IMR-90 (cell line): ENCODE results near the gene RIMBP2. TPM values are rescaled to one million over a fixed set of nuclear protein-coding genes. Genes with fewer than 3 reads are reported as not detected.

Experiments used
- ATAC-seq: fragments of 200-7000 bp; cut with Tn5 transposase; 2 replicates; pipeline ENCODE4 v1.9.1; 2020; ENCODE audit warnings: low read depth, mild to moderate bottlenecking, moderate library complexity
- BruUV-seq: library from RNA; stranded (reverse); fragments of 400-500 nt; replicated peaks from 2 replicates; lab custom pipeline; 2021; lab: Mats Ljungman, UMichigan
- CTCF ChIA-PET: fragments of 300-600 bp; formaldehyde crosslinking; extraction: SDS; loops from one replicate; lab custom pipeline; 2021; ENCODE audit warnings: antibody characterized with exemption; lab: Yijun Ruan, JAX
- POLR2A ChIA-PET: fragments of 300-600 bp; sonication (Branson Sonifier 250); formaldehyde crosslinking; loops from one replicate; lab custom pipeline; 2022; ENCODE audit warnings: antibody characterized with exemption; ENCODE audit not compliant: unreplicated experiment; lab: Charles Lee
- DNase-seq: peaks from one replicate; pipeline ENCODE4 v3.0.0; 2013
- H2AFZ ChIP-seq: replicated peaks from 2 replicates; pipeline ENCODE3; 2013; ENCODE audit warnings: low read length, mild to moderate bottlenecking; ENCODE audit not compliant: poor library complexity
- H2AK5ac ChIP-seq: 2 replicates; pipeline ENCODE4 v1.6.1; 2013; ENCODE audit warnings: low read depth, low read length, inconsistent platforms
- H2AK9ac ChIP-seq: replicated peaks from 2 replicates; pipeline ENCODE3; 2013; ENCODE audit warnings: mild to moderate bottlenecking, low read depth, low read length, moderate library complexity; ENCODE audit not compliant: poor library complexity
- H2BK120ac ChIP-seq: 2 replicates; pipeline ENCODE4 v1.6.1; 2013; ENCODE audit warnings: low read depth, low read length, inconsistent platforms
- H2BK15ac ChIP-seq: 3 replicates; pipeline ENCODE4 v1.6.1; 2013; ENCODE audit warnings: low read depth, low read length, inconsistent platforms
- H2BK20ac ChIP-seq: 2 replicates; pipeline ENCODE4 v1.6.1; 2013; ENCODE audit warnings: low read depth, mild to moderate bottlenecking, inconsistent platforms, low read length, moderate library complexity
- H2BK5ac ChIP-seq: 2 replicates; pipeline ENCODE4 v1.6.1; 2013; ENCODE audit warnings: mild to moderate bottlenecking, low read depth, low read length, inconsistent platforms; ENCODE audit not compliant: poor library complexity, severe bottlenecking
- H3K14ac ChIP-seq: replicated peaks from 2 replicates; pipeline ENCODE4 v1.6.1; 2013; ENCODE audit warnings: low read depth, low read length, inconsistent platforms
- H3K18ac ChIP-seq: 2 replicates; pipeline ENCODE4 v1.6.1; 2013; ENCODE audit warnings: low read depth, low read length, control low read depth
- H3K23ac ChIP-seq: 2 replicates; pipeline ENCODE4 v1.6.1; 2013; ENCODE audit warnings: low read depth, low read length, inconsistent platforms
- H3K27ac ChIP-seq: 2 replicates; pipeline ENCODE4 v1.5.1; 2013; ENCODE audit warnings: mild to moderate bottlenecking, control low read depth, low read length; ENCODE audit not compliant: insufficient read depth
- H3K27me3 ChIP-seq: 2 replicates; pipeline ENCODE4 v1.6.1; 2013; ENCODE audit warnings: low read length; ENCODE audit not compliant: control insufficient read depth, insufficient read depth
- H3K36me3 ChIP-seq: 2 replicates; pipeline ENCODE4 v1.6.1; 2013; ENCODE audit warnings: low read length, mixed read lengths; ENCODE audit not compliant: control insufficient read depth, insufficient read depth
- H3K4ac ChIP-seq: 2 replicates; pipeline ENCODE4 v1.6.1; 2013; ENCODE audit warnings: low read depth, low read length, inconsistent platforms
- H3K4me1 ChIP-seq: 2 replicates; pipeline ENCODE4 v1.6.1; 2013; ENCODE audit warnings: low read length, mixed read lengths; ENCODE audit not compliant: control insufficient read depth, insufficient read depth
- H3K4me2 ChIP-seq: 2 replicates; pipeline ENCODE4 v1.6.1; 2013; ENCODE audit warnings: low read depth, mild to moderate bottlenecking, control low read depth, low read length, moderate library complexity
- H3K4me3 ChIP-seq: 2 replicates; pipeline ENCODE4 v1.5.1; 2013; ENCODE audit warnings: low read depth, mild to moderate bottlenecking, control low read depth, low read length, moderate library complexity; ENCODE audit not compliant: insufficient read depth
- H3K56ac ChIP-seq: 2 replicates; pipeline ENCODE4 v1.6.1; 2013; ENCODE audit warnings: low read length, inconsistent platforms; ENCODE audit not compliant: insufficient read depth; ENCODE audit errors: extremely low read depth
- H3K79me1 ChIP-seq, 2 experiments: 2 replicates each; pipeline ENCODE4 v1.6.1; 2013; ENCODE audit warnings: low read length in 2 of 2, inconsistent platforms in 1 of 2, low read depth in 1 of 2
- H3K9ac ChIP-seq: 2 replicates; pipeline ENCODE4 v1.6.1; 2013; ENCODE audit warnings: low read depth, low read length, control low read depth
- H3K9me1 ChIP-seq: 2 replicates; pipeline ENCODE4 v1.6.1; 2013; ENCODE audit warnings: low read length, inconsistent platforms; ENCODE audit not compliant: insufficient read depth
- H3K9me3 ChIP-seq: 2 replicates; pipeline ENCODE4 v1.6.1; 2013; ENCODE audit warnings: low read length; ENCODE audit not compliant: control insufficient read depth, insufficient read depth
- H4K20me1 ChIP-seq: 2 replicates; pipeline ENCODE4 v1.6.1; 2013; ENCODE audit warnings: low read length, inconsistent platforms; ENCODE audit not compliant: insufficient read depth
- H4K5ac ChIP-seq: 2 replicates; pipeline ENCODE4 v1.6.1; 2013; ENCODE audit warnings: mild to moderate bottlenecking, low read depth, low read length, control low read depth
- H4K8ac ChIP-seq, 2 experiments: 2 replicates each; pipeline ENCODE4 v1.6.1; 2013; ENCODE audit warnings: low read depth in 2 of 2, low read length in 2 of 2, control low read depth in 1 of 2, inconsistent platforms in 1 of 2
- H4K91ac ChIP-seq: 2 replicates; pipeline ENCODE4 v1.6.1; 2013; ENCODE audit warnings: low read depth, low read length, inconsistent platforms; ENCODE audit not compliant: insufficient read depth
- BHLHE40 ChIP-seq: fragments of 150-350 bp; IDR thresholded peaks from 2 replicates; pipeline ENCODE4 v1.6.1; 2016; ENCODE audit warnings: mild to moderate bottlenecking, low read depth, low read length
- CEBPB ChIP-seq: IDR thresholded peaks from 2 replicates; pipeline ENCODE4 v1.6.1; 2012; ENCODE audit warnings: low read depth, low read length, improper control_type of control experiment
- CHD1 ChIP-seq: IDR thresholded peaks from 2 replicates; pipeline ENCODE4 v1.6.1; 2012; ENCODE audit warnings: low read depth, low read length, improper control_type of control experiment
- CTCF ChIP-seq: conservative IDR thresholded peaks from 2 replicates; pipeline ENCODE4 v1.5.1; 2012; ENCODE audit warnings: mild to moderate bottlenecking, low read depth, low read length, improper control_type of control experiment
- ELK1 ChIP-seq: fragments of 150-350 bp; IDR thresholded peaks from 2 replicates; pipeline ENCODE4 v1.6.1; 2016; ENCODE audit warnings: low read depth, mild to moderate bottlenecking, low read length, moderate library complexity, borderline replicate concordance
- FOS ChIP-seq: fragments of 150-350 bp; IDR thresholded peaks from 2 replicates; pipeline ENCODE4 v1.6.1; 2016; ENCODE audit warnings: low read depth, low read length
- MAFK ChIP-seq: IDR thresholded peaks from 2 replicates; pipeline ENCODE4 v1.6.1; 2012; ENCODE audit warnings: low read depth, low read length, improper control_type of control experiment
- MAZ ChIP-seq: IDR thresholded peaks from 2 replicates; pipeline ENCODE4 v1.6.1; 2012; ENCODE audit warnings: low read depth, mild to moderate bottlenecking, low read length, improper control_type of control experiment, moderate library complexity, borderline replicate concordance
- MXI1 ChIP-seq: IDR thresholded peaks from 2 replicates; pipeline ENCODE4 v1.6.1; 2012; ENCODE audit warnings: low read depth, mild to moderate bottlenecking, low read length, moderate library complexity, borderline replicate concordance
- NFE2L2 ChIP-seq: fragments of 150-350 bp; IDR thresholded peaks from 2 replicates; pipeline ENCODE4 v1.6.1; 2016; ENCODE audit warnings: low read depth, mild to moderate bottlenecking, low read length
- POLR2A ChIP-seq: IDR thresholded peaks from 2 replicates; pipeline ENCODE4 v1.6.1; 2012; ENCODE audit warnings: mild to moderate bottlenecking, low read depth, low read length
- RAD21 ChIP-seq: IDR thresholded peaks from 2 replicates; pipeline ENCODE4 v1.6.1; 2012; ENCODE audit warnings: low read length, improper control_type of control experiment
- RCOR1 ChIP-seq: IDR thresholded peaks from 2 replicates; pipeline ENCODE4 v1.6.1; 2012; ENCODE audit warnings: mild to moderate bottlenecking, low read length, improper control_type of control experiment; ENCODE audit not compliant: insufficient replicate concordance
- RFX5 ChIP-seq: IDR thresholded peaks from 2 replicates; pipeline ENCODE4 v1.8.0; 2012; ENCODE audit warnings: low read depth, mild to moderate bottlenecking, low read length, moderate library complexity
- SMC3 ChIP-seq: fragments of 150-350 bp; IDR thresholded peaks from 2 replicates; pipeline ENCODE4 v1.6.1; 2016; ENCODE audit warnings: low read depth, mild to moderate bottlenecking, antibody characterized with exemption, low read length, moderate library complexity
- USF2 ChIP-seq: fragments of 150-350 bp; IDR thresholded peaks from 2 replicates; pipeline ENCODE4 v1.6.1; 2017; ENCODE audit warnings: mild to moderate bottlenecking, antibody characterized with exemption, low read length, low read depth
- WGBS, 2 experiments: methylation state at CpG; one replicate each; pipeline versions ENCODE4 v1.1.5 to v1.1.7; 2013; ENCODE audit warnings: missing lambda C conversion rate in 2 of 2; ENCODE audit not compliant: insufficient read length in 1 of 2; ENCODE audit errors: extremely low coverage in 2 of 2; 5-methylcytosine and 5-hydroxymethylcytosine counted together
- dilution Hi-C: fragments of 300-500 bp; cut with HindIII; formaldehyde crosslinking; loops from one replicate; pipeline ENCODE4 v1.14.3; 2018; ENCODE audit warnings: low sequenced_read_pairs; ENCODE audit not compliant: unreplicated experiment
- in situ Hi-C: fragments of 300-500 bp; cut with MboI; formaldehyde crosslinking; loops from 3 replicates; pipeline ENCODE4 v1.14.3; 2019; ENCODE audit warnings: low sequenced_read_pairs, inconsistent platforms, mixed read lengths
- intact Hi-C: fragments of 100-400 bp; cut with micrococcal nuclease; formaldehyde crosslinking; loops from 2 replicates; pipeline ENCODE4 v1.10.0; 2022
- polyA plus RNA-seq, 3 experiments: library from polyadenylated mRNA; depleted of rRNA; stranded (reverse); fragments of >200 nt; gene quantifications; 2 replicates each; pipeline ENCODE4 v1.2.3, GENCODE V29; 2012; ENCODE audit warnings: low replicate concordance in 1 of 3
- total RNA-seq: library from RNA; depleted of rRNA; stranded (reverse); fragments of >200 nt; gene quantifications from 2 replicates; pipeline ENCODE4 v1.2.3, GENCODE V29; 2012

The RIMBP2 gene
- total and polyA plus RNA-seq, 2 of the 4 experiments (the other 2 are of a cell fraction), result not detected

- dilution Hi-C loops, result no loop called here
- ATAC-seq, result no peak
- intact Hi-C loops, result no loop called here
Measured at GRCh38 chr12:130656411-130656810, 59.7 kb downstream of the RIMBP2 start.

More at GRCh38 chr12:130656411-130656810, 59.7 kb downstream of the RIMBP2 start:
- H2BK120ac ChIP-seq, result no peak overlapping the region
- H3K27ac ChIP-seq, result no peak overlapping the region
- no peaks in the 10 kb centered on the region for H3K36me3 ChIP-seq
- H2BK5ac ChIP-seq, result no peak overlapping the region
- H3K4me3 ChIP-seq, result no peak overlapping the region
- no peaks in the 10 kb centered on the region for H3K9me1 ChIP-seq
- no peak overlapping the region for H3K18ac ChIP-seq
- H3K14ac ChIP-seq, result no peak overlapping the region
- H4K8ac ChIP-seq, result no peak overlapping the region
- DNase-seq, result no peak
- WGBS, 2 experiments, result 20% methylated on average over 1 of the region's 8 CpGs; no CpG with 5 or more reads in 1 of the 2 experiments
- H3K4ac ChIP-seq, result no peak overlapping the region
- H2BK20ac ChIP-seq, result no peak overlapping the region
- H4K91ac ChIP-seq, result no peak overlapping the region
- no peaks in the 10 kb centered on the region for H4K20me1 ChIP-seq
- in situ Hi-C loops, result no loop called here
- H4K5ac ChIP-seq, result no peak overlapping the region
- H3K4me2 ChIP-seq, result no peak overlapping the region
- no peak overlapping the region for H2AK9ac ChIP-seq
- H3K79me1 ChIP-seq, result no peaks in the 10 kb centered on the region
- no peak overlapping the region for H2AK5ac ChIP-seq
- no peak overlapping the region for H3K23ac ChIP-seq
- no peaks in the 10 kb centered on the region for H3K27me3 ChIP-seq
- H3K9ac ChIP-seq, result no peak overlapping the region
- H3K4me1 ChIP-seq, result no peaks in the 10 kb centered on the region
- H2AFZ ChIP-seq, result no peak overlapping the region
- H3K56ac ChIP-seq, result no peak overlapping the region
- TF ChIP-seq MXI1 (no peak), MAFK (no peak), CTCF (no peak), CEBPB (no peak), NFE2L2 (no peak), MAZ (no peak), FOS (no peak), ELK1 (no peak), POLR2A (no peak), USF2 (no peak), RCOR1 (no peak), BHLHE40 (no peak), SMC3 (no peak), RFX5 (no peak), CHD1 (no peak), RAD21 (no peak)
- no TSS peak for BruUV-seq
- H3K9me3 ChIP-seq, result peaks cover 43% of the 10 kb centered on the region
- POLR2A ChIA-PET, result no interaction called here
- CTCF ChIA-PET, result no interaction called here
- H2BK15ac ChIP-seq, result no peak overlapping the region
